Activated CD8-positive, alpha-beta memory T cell treated with anti-CD3 and anti-CD28 coated beads, Interleukin-2, amount 50 U/mL, for 24 hours (primary cell): ENCODE measurements around the gene SYCE3.
"Not testable (repeated sequence)": the region's sequence is repeated elsewhere in the genome, so short reads cannot be mapped to it uniquely, and the experiment has no call there.

ENCODE experiments used
- DNase-seq: peaks from one replicate; pipeline ENCODE4 v3.0.0-alpha.2; 2020; ENCODE audit errors: extremely low read depth

Gene SYCE3

GRCh38 chr22:50520826-50521453, 41.8 kb downstream of the SYCE3 start:
- DNase-seq = no peak

DNA sequence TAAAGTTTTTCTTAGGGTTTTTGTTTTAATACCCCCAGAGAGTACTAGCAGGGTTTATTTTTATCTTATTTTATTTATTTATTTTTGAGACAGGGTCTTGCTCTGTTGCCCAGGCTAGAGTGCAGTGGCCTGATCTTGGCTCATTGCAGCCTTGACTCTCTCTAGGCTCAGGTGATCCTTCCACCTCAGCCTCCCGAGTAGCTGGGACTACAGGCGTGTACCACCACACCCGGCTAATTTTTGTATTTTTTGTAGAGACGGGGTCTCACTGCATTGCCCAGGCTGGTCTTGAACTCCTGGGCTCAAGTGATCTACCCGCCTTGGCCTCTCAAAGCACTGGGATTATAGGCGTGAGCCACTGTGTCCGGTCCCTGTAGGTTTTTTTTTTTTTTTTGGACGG, 42.5 kb downstream of the SYCE3 start:
- not testable (repeated sequence) for DNase-seq

DNA sequence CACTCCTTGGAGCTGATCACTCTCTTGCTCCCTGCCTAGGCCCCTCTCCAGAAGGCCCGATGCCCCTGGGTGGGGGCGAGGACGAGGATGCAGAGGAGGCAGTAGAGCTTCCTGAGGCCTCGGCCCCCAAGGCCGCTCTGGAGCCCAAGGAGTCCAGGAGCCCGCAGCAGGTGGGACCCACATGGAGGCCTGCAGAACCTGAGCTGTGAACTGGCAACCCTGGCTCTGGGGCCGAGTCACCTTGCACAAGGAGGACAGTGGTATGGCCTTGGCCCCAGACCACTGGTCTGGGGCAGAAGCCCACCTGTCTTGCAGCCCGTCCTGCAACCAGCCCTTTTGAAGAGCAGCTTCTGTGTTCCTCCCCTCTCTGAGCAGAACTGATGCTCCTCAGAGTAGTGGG, 43.6 kb downstream of the SYCE3 start:
- DNase-seq = no peak

- no peak for DNase-seq
Observed at GRCh38 chr22:50518606-50519005, 44.1 kb downstream of the SYCE3 start.

- DNase-seq = no peak
Observed at GRCh38 chr22:50517495-50518260, 45.0 kb downstream of the SYCE3 start.

DNA sequence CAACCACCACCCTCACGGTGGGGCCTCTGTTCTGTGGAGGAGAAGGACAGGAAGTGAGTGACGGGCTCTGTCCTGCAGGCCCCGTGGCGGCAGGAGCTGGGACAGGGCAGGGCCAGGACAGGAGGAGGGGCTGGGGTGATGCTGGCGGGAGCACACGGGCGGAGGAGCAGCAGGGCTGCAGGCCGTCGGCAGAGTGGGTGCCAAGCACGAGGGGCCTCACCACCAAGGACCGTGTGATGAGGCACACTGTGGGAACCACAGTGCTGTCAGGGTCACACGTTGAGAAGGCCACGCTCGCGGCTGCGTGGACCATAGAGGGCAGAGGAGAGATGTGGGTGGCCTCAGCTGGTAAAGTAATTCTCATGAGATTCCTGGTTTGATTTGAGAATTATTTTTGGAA, 45.8 kb downstream of the SYCE3 start:
- DNase-seq = no peak

DNA sequence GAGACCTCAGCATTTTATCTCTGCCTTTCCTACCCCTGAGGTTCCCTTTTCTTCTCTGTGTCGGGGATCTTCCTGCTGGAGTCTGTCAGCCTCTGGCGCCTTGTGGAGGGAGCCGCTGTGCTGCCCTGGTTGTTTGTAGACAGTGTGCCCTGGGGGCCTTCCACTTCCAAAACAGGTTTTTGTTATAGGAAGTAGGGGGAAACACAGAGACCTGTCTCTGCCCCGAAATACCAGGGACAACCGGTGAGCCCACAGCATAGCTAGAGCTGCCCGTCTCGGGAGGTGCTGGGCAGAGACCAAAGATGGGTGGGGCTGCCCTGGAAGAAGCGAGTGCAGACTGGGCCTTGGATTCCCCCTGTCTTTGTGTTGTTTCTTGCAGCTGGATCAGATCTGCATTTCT, 46.7 kb downstream of the SYCE3 start:
- DNase-seq = no peak

DNA sequence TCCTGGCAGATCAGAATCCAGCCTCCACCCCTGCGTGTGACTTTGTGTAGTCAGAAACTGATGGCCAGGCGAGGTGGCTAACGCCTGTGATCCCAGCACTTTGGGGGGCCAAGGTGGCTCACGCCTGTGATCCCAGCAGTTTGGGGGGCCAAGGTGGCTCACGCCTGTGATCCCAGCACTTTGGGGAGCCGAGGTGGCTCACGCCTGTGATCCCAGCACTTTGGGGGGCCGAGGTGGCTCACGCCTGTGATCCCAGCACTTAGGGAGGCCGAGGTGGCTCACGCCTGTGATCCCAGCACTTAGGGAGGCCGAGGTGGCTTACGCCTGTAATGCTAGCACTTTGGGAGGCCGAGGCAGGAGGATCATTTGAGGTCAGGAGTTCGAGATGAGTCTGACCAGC, 49.5 kb downstream of the SYCE3 start:
- no peak for DNase-seq

GRCh38 chr22:50508897-50509296, 53.8 kb downstream of the SYCE3 start:
- no peak for DNase-seq

DNA sequence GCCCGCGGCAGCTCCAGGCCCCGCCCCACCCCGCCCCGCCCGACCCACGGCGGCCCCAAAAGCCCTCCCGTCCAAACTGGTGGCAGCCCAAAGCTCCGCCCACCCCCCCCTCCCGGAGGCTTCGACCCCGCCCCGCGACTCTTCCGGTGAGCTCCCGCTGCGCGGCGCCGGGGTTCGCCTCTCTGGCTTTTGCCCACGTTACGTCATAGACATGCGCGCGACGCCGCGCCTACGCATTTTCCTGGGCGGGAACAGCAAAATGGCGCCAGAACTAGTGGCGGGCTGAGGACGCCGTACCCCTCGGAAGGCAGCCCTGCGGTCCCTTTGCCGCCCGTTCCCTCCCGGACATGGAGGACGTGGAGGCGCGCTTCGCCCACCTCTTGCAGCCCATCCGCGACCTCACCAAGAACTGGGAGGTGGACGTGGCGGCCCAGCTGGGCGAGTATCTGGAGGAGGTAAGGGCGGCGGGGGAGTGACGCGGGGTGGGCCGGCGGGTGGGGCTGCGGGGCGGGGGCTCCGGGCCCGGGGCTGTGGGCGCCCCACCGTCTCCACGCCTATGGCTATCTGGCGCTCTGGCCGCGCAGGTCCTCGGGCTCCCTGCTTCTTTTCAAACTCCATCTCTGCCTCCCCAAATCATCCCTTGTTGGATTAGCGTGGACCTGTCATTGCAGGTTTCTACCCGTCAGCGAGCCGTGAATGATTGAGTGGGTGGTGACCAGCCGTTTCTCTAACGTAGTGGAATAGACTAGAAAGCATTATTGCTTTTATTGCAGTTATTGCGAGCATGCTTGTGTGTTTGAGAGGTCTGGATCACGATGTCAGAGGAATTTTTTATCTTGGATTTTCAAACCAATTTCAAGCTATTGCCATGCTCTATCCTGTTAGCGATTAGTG, 54.5 kb downstream of the SYCE3 start, which contains the start of gene NCAPH2:
NCAPH2 (plus strand) TSS at position 234 of the 894 bp plus-strand sequence; CDS start at position 348, 114 bp downstream.
- DNase-seq = peak; percentile 92

DNA sequence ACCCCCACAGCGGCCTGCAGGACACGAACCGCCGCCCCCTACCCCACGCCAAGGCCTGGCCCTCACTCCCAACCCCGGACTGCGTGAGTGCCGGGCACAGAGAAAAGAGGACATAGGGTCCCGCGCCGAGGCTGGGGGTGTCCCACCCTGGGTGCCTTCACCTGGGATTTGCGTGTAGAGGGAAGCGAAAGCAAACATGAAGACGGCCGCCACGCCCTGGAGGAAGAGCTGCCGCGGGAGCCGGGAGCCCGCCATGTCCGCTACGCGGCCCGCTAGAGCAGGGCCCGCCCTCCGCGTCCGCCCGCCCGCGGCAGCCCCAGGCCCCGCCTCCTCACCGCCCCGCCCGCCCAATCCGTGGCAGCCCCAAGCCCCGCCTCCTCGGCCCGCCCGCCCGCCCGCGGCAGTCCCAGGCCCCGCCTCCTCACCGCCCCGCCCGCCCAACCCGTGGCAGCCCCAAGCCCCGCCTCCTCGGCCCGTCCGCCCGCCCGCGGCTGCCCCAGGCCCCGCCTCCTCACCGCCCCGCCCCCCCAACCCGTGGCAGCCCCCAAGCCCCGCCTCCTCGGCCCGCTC, 55.2 kb downstream of the SYCE3 start, which contains the start of gene LMF2:
LMF2 (minus strand) TSS at position 282 of the 570 bp plus-strand sequence; CDS start at position 255, 27 bp downstream.
- DNase-seq = peak; percentile 68

GRCh38 chr22:50506611-50507420, 55.9 kb downstream of the SYCE3 start:
- DNase-seq = no peak

- DNase-seq = no peak
Observed at GRCh38 chr22:50505776-50506610, 56.7 kb downstream of the SYCE3 start.

DNA sequence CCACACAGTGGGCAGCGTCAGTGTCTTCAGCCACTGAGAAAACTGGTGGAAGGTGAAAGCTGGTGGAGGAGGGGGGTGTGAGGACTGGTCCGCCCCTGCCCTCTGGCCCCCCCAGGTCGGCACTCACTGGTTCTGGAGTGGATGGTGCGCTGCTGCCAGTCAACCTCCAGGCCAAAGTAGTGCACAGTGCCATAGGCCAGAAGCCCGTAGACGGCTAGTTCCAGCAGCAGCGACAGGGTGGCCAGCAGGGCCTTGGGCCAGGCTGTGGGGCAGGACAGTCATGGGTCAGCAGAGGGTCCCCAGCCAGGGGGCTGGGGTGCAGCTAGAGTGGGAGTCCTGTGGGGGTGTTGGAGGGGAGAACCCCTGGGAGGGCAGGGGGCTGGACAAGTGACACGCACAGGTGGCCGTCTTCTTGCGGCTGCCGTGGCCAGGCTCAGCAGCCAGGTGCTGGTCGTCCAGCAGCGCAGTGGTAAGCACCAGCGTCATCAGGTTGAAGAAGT, 57.4 kb downstream of the SYCE3 start:
- DNase-seq = no peak

DNA sequence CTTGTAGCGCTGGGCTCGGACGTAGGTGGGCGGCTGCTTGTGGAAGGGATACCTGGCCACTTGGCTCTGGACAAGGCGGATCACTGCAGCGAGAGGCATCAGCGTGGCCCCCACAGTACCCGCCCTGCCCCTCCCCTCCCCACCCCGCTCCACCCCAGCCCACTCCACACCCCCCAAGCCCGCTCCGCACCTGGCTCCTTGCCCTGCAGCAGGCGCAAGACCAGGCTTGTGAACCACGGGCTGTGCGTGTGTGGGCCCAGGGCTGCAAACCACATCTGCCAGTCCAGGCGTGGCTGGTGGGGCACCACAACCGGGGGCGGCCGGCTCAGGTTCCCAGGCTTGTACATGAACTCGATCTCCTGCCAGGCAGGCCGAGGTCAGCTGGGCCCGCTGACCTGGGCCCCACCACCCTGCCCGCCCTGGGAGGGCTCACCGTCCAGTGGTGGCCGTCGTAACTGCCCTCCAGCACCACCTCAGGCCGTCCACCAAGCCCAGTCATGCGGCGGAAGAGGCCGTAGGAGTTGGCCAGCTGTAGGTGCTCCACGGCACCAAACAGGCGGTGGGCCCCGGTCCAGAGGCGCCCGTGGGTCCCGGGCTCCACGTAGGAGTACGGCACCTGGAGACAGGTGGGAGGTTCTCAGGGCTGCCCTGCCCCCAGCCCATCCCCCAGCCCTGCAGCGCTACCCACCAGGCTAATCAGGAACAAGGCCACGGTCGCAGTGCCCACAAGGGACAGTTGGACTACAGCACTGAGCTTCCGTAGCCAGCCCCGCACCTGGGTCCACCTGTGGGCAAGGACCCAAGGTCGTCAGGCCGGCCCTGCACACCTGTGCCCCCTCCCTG, 58.1 kb downstream of the SYCE3 start:
- DNase-seq = no peak

DNA sequence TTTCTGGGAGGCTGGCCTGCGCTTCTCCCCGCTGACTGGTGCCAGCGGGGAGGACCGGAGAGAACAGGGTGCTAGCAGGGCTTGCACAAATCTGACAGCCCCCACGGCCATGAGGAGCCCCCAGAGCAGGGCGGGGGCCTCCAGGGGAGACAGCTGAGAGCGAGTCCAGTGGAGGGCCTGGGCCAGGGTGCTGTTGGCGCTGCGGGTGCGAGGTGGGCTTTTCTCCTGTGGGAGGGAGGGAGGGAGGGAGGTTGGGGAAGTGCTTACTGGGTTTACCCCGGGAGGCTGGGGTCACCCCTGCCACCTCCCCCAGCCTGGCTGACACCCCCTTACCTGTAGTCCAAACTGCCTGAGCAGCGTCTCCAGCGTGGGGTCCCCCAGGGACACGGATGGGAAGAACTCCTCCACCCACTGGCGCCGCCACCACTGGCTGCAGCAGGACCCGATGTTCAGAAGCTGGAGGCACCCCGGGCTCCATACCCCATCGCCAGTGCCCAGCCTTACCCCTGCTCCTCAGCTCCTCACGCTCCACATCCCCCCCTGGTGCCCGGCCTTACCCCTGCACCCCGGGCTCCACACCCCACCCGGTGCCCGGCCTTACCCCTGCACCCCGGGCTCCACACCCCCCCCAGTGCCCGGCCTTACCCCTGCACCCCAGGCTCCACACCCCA, 59.1 kb downstream of the SYCE3 start:
- DNase-seq = no peak

GRCh38 chr22:50502628-50503474, 59.9 kb downstream of the SYCE3 start:
- no peak for DNase-seq
